Measurements from ENCODE around the gene ZNF382. TPM values are rescaled to one million over a fixed set of nuclear protein-coding genes. Genes with fewer than 3 reads are reported as not detected.

Gene ZNF382
- total and polyA plus RNA-seq, 2 of the 4 experiments (the other 2 are of a cell fraction): 0.80 to 4.5 TPM

DNA sequence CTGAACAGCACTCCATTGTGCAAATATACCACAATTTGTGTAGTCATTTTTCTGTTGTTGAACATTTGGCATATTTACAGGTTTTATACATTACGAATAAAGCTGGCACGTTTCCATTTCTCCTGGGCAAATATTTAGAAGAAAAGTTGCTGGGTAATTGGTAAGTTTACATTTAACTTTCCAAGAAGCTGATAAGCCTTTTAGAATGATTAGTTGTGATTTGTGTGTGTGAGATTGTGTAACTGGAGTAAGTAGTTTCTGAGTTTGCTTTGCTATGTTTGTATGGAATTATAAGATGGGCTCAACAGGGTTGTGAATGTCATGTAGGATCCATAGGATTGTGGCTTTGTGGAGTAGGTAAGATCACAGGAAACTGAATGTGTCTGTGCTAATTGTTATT, 30.4 kb upstream of the ZNF382 start:
- H4K91ac ChIP-seq (ENCODE audit: insufficient read depth, low read depth, low read length): no peak overlapping the region
- H2AK5ac ChIP-seq (ENCODE audit: low read depth, low read length): no peak overlapping the region
- no peak overlapping the region for H2BK20ac ChIP-seq (ENCODE audit: low read depth, low read length)
- H3K4me1 ChIP-seq (ENCODE audit: control insufficient read depth, insufficient read depth, low read length): peaks cover 2% of the 10 kb centered on the region; the same call in 1 of the 2 replicates
- H3K18ac ChIP-seq (ENCODE audit: low read depth, low read length): no peak overlapping the region
- BruUV-seq (replicated peaks): no TSS peak
- no peak overlapping the region for H3K4ac ChIP-seq (ENCODE audit: low read depth, low read length)
- no peak overlapping the region for H3K23ac ChIP-seq (ENCODE audit: low read depth, low read length)
- H3K14ac ChIP-seq (replicated peaks; ENCODE audit: low read depth, low read length): no peak overlapping the region
- CTCF ChIA-PET: interaction anchor here (0.6 kb wide), 1 partner anchor 59 kb away, joined by 7 read pairs; no protein-coding TSS in a partner anchor
- H3K56ac ChIP-seq (ENCODE audit: extremely low read depth, insufficient read depth, low read length): no peak overlapping the region
- H3K79me1 ChIP-seq (ENCODE audit: low read depth in 1 of 2, low read length in 2 of 2): peaks cover 16 to 28% of the 10 kb centered on the region in 2 experiments
- H2BK120ac ChIP-seq (ENCODE audit: low read depth, low read length): no peak overlapping the region
- DNase-seq (no peak), ATAC-seq (ENCODE audit: low read depth) (no peak)
- TF ChIP-seq, protein P1, sequence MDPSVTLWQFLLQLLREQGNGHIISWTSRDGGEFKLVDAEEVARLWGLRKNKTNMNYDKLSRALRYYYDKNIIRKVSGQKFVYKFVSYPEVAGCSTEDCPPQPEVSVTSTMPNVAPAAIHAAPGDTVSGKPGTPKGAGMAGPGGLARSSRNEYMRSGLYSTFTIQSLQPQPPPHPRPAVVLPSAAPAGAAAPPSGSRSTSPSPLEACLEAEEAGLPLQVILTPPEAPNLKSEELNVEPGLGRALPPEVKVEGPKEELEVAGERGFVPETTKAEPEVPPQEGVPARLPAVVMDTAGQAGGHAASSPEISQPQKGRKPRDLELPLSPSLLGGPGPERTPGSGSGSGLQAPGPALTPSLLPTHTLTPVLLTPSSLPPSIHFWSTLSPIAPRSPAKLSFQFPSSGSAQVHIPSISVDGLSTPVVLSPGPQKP (IDR thresholded peaks at IDR 0.05; ENCODE audit: borderline replicate concordance, low read depth, low read length): no peak
- no peak for TF ChIP-seq RAD21 (IDR thresholded peaks at IDR 0.05; ENCODE audit: low read length)
- TF ChIP-seq POLR2A (IDR thresholded peaks at IDR 0.05; ENCODE audit: low read depth, low read length): no peak
- TF ChIP-seq CEBPB (IDR thresholded peaks at IDR 0.05; ENCODE audit: low read depth, low read length): no peak
- no peak for TF ChIP-seq RFX5 (IDR thresholded peaks at IDR 0.05; ENCODE audit: low read depth, low read length)
- TF ChIP-seq SMC3 (IDR thresholded peaks at IDR 0.05; ENCODE audit: low read depth, low read length): no peak
- TF ChIP-seq, protein P2, sequence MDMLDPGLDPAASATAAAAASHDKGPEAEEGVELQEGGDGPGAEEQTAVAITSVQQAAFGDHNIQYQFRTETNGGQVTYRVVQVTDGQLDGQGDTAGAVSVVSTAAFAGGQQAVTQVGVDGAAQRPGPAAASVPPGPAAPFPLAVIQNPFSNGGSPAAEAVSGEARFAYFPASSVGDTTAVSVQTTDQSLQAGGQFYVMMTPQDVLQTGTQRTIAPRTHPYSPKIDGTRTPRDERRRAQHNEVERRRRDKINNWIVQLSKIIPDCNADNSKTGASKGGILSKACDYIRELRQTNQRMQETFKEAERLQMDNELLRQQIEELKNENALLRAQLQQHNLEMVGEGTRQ (IDR thresholded peaks at IDR 0.05; ENCODE audit: low read depth, low read length): no peak
- no peak for TF ChIP-seq CHD1 (IDR thresholded peaks at IDR 0.05; ENCODE audit: low read depth, low read length)
- TF ChIP-seq MAFK (IDR thresholded peaks at IDR 0.05; ENCODE audit: low read depth, low read length): no peak
- TF ChIP-seq RCOR1 (IDR thresholded peaks at IDR 0.05; ENCODE audit: insufficient replicate concordance, low read length): no peak
- no peak for TF ChIP-seq FOS (IDR thresholded peaks at IDR 0.05; ENCODE audit: low read depth, low read length)
- no peak for TF ChIP-seq MXI1 (IDR thresholded peaks at IDR 0.05; ENCODE audit: borderline replicate concordance, low read depth, low read length)
- no peak for TF ChIP-seq MAZ (IDR thresholded peaks at IDR 0.05; ENCODE audit: borderline replicate concordance, low read depth, low read length)
- TF ChIP-seq BHLHE40 (IDR thresholded peaks at IDR 0.05; ENCODE audit: low read depth, low read length): no peak
- TF ChIP-seq NFE2L2 (IDR thresholded peaks at IDR 0.05; ENCODE audit: low read depth, low read length): no peak
- TF ChIP-seq, protein P3, sequence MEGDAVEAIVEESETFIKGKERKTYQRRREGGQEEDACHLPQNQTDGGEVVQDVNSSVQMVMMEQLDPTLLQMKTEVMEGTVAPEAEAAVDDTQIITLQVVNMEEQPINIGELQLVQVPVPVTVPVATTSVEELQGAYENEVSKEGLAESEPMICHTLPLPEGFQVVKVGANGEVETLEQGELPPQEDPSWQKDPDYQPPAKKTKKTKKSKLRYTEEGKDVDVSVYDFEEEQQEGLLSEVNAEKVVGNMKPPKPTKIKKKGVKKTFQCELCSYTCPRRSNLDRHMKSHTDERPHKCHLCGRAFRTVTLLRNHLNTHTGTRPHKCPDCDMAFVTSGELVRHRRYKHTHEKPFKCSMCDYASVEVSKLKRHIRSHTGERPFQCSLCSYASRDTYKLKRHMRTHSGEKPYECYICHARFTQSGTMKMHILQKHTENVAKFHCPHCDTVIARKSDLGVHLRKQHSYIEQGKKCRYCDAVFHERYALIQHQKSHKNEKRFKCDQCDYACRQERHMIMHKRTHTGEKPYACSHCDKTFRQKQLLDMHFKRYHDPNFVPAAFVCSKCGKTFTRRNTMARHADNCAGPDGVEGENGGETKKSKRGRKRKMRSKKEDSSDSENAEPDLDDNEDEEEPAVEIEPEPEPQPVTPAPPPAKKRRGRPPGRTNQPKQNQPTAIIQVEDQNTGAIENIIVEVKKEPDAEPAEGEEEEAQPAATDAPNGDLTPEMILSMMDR (conservative IDR thresholded peaks at IDR 0.05; ENCODE audit: low read depth, low read length): no peak
- intact Hi-C loops (cut with micrococcal nuclease): loop anchor here (2.0 kb wide), 1 partner anchor 92 kb away; the partner anchor contains the start of gene ZNF461
- WGBS, 2 experiments (ENCODE audit: extremely low coverage in 2 of 2, insufficient read length in 1 of 2): no CpG with 5 or more reads among the region's 2 CpGs
- no peak overlapping the region for H3K9ac ChIP-seq (ENCODE audit: low read depth, low read length)
- H2AFZ ChIP-seq (replicated peaks; ENCODE audit: low read length, poor library complexity): no peak overlapping the region
- H2BK5ac ChIP-seq (ENCODE audit: low read depth, low read length, poor library complexity, severe bottlenecking): no peak overlapping the region
- H3K4me2 ChIP-seq (ENCODE audit: low read depth, low read length): peak overlapping the region; percentile 68
- H3K27me3 ChIP-seq (ENCODE audit: control insufficient read depth, insufficient read depth, low read length): no peaks in the 10 kb centered on the region
- no peak overlapping the region for H2BK15ac ChIP-seq (ENCODE audit: low read depth, low read length)
- H3K9me3 ChIP-seq (ENCODE audit: control insufficient read depth, insufficient read depth, low read length): peaks cover 13% of the 10 kb centered on the region
- POLR2A ChIA-PET (ENCODE audit: unreplicated experiment): no interaction called here
- peaks cover 22% of the 10 kb centered on the region for H3K36me3 ChIP-seq (ENCODE audit: control insufficient read depth, insufficient read depth, low read length)
- no peak overlapping the region for H2AK9ac ChIP-seq (replicated peaks; ENCODE audit: low read depth, low read length, poor library complexity)
- in situ Hi-C loops (cut with MboI; ENCODE audit: low sequenced_read_pairs): no loop called here
- dilution Hi-C loops (cut with HindIII; ENCODE audit: low sequenced_read_pairs, unreplicated experiment): no loop called here
- H4K8ac ChIP-seq (ENCODE audit: low read depth in 2 of 2, low read length in 2 of 2): no peak overlapping the region
- no peaks in the 10 kb centered on the region for H4K20me1 ChIP-seq (ENCODE audit: insufficient read depth, low read length)
- no peak overlapping the region for H3K4me3 ChIP-seq (ENCODE audit: insufficient read depth, low read depth, low read length)
- H3K9me1 ChIP-seq (ENCODE audit: insufficient read depth, low read length): no peaks in the 10 kb centered on the region
- no peak overlapping the region for H3K27ac ChIP-seq (ENCODE audit: insufficient read depth, low read length)
- H4K5ac ChIP-seq (ENCODE audit: low read depth, low read length): no peak overlapping the region

All from IMR-90 (cell line).